GM12878 (cell line): ENCODE data around the gene MTMR6. TPM values are rescaled to one million over a fixed set of nuclear protein-coding genes. Genes with fewer than 3 reads are reported as not detected.

Experiments used
- ATF7 ChIP-seq: fragments of 450-650 bp; IDR thresholded peaks from 2 replicates; pipeline ENCODE4 v1.6.1; 2016; ENCODE audit warnings: low read depth, mild to moderate bottlenecking
- BACH1 ChIP-seq: fragments of 450-650 bp; IDR thresholded peaks from 2 replicates; pipeline ENCODE4 v1.6.1; 2017; ENCODE audit warnings: mild to moderate bottlenecking, borderline replicate concordance
- CBFB ChIP-seq: IDR thresholded peaks from 2 replicates; pipeline ENCODE4 v1.6.1; 2016; ENCODE audit warnings: antibody characterized with exemption, low read depth
- EED ChIP-seq: sonication (generic); IDR thresholded peaks from 2 replicates; pipeline ENCODE4 v1.6.1; 2016; ENCODE audit warnings: antibody characterized with exemption, low read depth
- EGR1 ChIP-seq, 2 experiments: IDR thresholded peaks; 1 replicate in 1 of 2; 2 replicates in 1 of 2; pipeline ENCODE4 v1.6.1; 2011 to 2012; ENCODE audit warnings: low read depth in 2 of 2, low read length in 2 of 2, borderline replicate concordance in 1 of 2, mild to moderate bottlenecking in 1 of 2, moderate library complexity in 1 of 2
- FOXM1 ChIP-seq: IDR thresholded peaks from 2 replicates; pipeline ENCODE4 v1.6.1; 2012; ENCODE audit warnings: low read depth, mild to moderate bottlenecking, inconsistent platforms, low read length, moderate library complexity
- GABPA ChIP-seq: IDR thresholded peaks from 2 replicates; pipeline ENCODE4 v1.6.1; 2014; ENCODE audit warnings: antibody characterized with exemption, low read depth, mild to moderate bottlenecking, inconsistent platforms
- GATAD2B ChIP-seq: fragments of 450-650 bp; conservative IDR thresholded peaks from 2 replicates; pipeline ENCODE4 v1.6.1; 2017; ENCODE audit warnings: low read depth, mild to moderate bottlenecking, moderate library complexity
- HCFC1 ChIP-seq: fragments of 150-350 bp; IDR thresholded peaks from 2 replicates; pipeline ENCODE4 v1.6.1; 2014; ENCODE audit warnings: low read length
- KDM1A ChIP-seq: fragments of 200-600 bp; sonication (generic); IDR thresholded peaks from 2 replicates; pipeline ENCODE4 v1.6.1; 2016; ENCODE audit warnings: borderline replicate concordance
- MTA2 ChIP-seq: fragments of 450-650 bp; IDR thresholded peaks from 2 replicates; pipeline ENCODE4 v1.6.1; 2016; ENCODE audit warnings: low read depth, mild to moderate bottlenecking, moderate library complexity
- MXI1 ChIP-seq: fragments of 150-350 bp; IDR thresholded peaks from 2 replicates; pipeline ENCODE4 v1.6.1; 2011; ENCODE audit warnings: low read depth, mild to moderate bottlenecking, inconsistent platforms, low read length, improper control_type of control experiment
- NFYA ChIP-seq: IDR thresholded peaks from 2 replicates; pipeline ENCODE4 v1.6.1; 2011; ENCODE audit warnings: low read depth, mild to moderate bottlenecking, low read length, improper control_type of control experiment, borderline replicate concordance
- NRF1 ChIP-seq: conservative IDR thresholded peaks from 2 replicates; pipeline ENCODE4 v1.6.1; 2011; ENCODE audit warnings: mild to moderate bottlenecking, low read depth, low read length, improper control_type of control experiment
- POLR2A ChIP-seq: IDR thresholded peaks from 2 replicates; pipeline ENCODE4 v1.6.1; 2011; ENCODE audit warnings: low read depth, mild to moderate bottlenecking, low read length
- RB1 ChIP-seq: fragments of 450-650 bp; formaldehyde crosslinking; IDR thresholded peaks from 2 replicates; pipeline ENCODE4 v1.6.1; 2017; ENCODE audit warnings: mild to moderate bottlenecking, borderline replicate concordance
- SIX5 ChIP-seq: IDR thresholded peaks from 2 replicates; pipeline ENCODE4 v1.6.1; 2011; ENCODE audit warnings: mild to moderate bottlenecking, low read depth, low read length, moderate library complexity; ENCODE audit not compliant: severe bottlenecking
- SMAD5 ChIP-seq: IDR thresholded peaks from 2 replicates; pipeline ENCODE4 v1.6.1; 2016; ENCODE audit warnings: antibody characterized with exemption, low read depth
- STAT1 ChIP-seq: fragments of 450-650 bp; conservative IDR thresholded peaks from 2 replicates; pipeline ENCODE4 v1.6.1; 2014; ENCODE audit warnings: antibody characterized with exemption, mild to moderate bottlenecking
- YY1 ChIP-seq: IDR thresholded peaks from 2 replicates; pipeline ENCODE4 v1.6.1; 2011; ENCODE audit warnings: low read depth, mild to moderate bottlenecking, low read length
- ZNF217 ChIP-seq: fragments of 450-650 bp; IDR thresholded peaks from 2 replicates; pipeline ENCODE4 v1.6.1; 2017; ENCODE audit warnings: antibody characterized with exemption, mild to moderate bottlenecking
- polyA plus RNA-seq, 11 experiments: library from polyadenylated mRNA; depleted of rRNA in 4 of 11; unstranded in 6 of 11; stranded (reverse) in 5 of 11; fragments of >200 nt; fragmentation: Nextera tagmentation in 4 of 11; fragmentation: Illumina TruSeq in 1 of 11; extraction: Ambion mirVana in 4 of 11; extraction: Trizol in 1 of 11; gene quantifications; 1 replicate in 1 of 11; 2 replicates in 10 of 11; pipeline versions ENCODE4 v1.2.1 to v1.2.3, GENCODE V29; 2011 to 2016; ENCODE audit warnings: inconsistent platforms in 2 of 11, missing spikeins in 2 of 11, low read depth in 1 of 11
- total RNA-seq, 4 experiments: library from RNA; depleted of rRNA in 3 of 4; stranded (reverse); fragments of >200 nt in 3 of 4; fragmentation: Illumina TruSeq in 1 of 4; extraction: Trizol in 1 of 4; gene quantifications; 2 replicates each; pipeline versions ENCODE4 v1.2.1 to v1.2.3, GENCODE V29; 2013 to 2021
- TF ChIP-seq, protein P1 (sequence below): fragments of 450-650 bp; IDR thresholded peaks from 2 replicates; pipeline ENCODE4 v1.6.1; 2016; ENCODE audit warnings: mild to moderate bottlenecking
- TF ChIP-seq, protein P2 (sequence below): fragments of 450-650 bp; IDR thresholded peaks from 2 replicates; pipeline ENCODE4 v1.6.1; 2017; ENCODE audit warnings: antibody characterized with exemption, mild to moderate bottlenecking, moderate library complexity
- TF ChIP-seq, protein P3 (sequence below): IDR thresholded peaks from 2 replicates; pipeline ENCODE4 v1.6.1; 2012; ENCODE audit warnings: mild to moderate bottlenecking, low read depth, low read length

MTMR6 gene
- total and polyA plus RNA-seq, 10 of the 15 experiments (the other 5 are each of a cell fraction or from before 2014, with no cell fraction given) = 9.8 to 24.2 (median 16.0) TPM

DNA sequence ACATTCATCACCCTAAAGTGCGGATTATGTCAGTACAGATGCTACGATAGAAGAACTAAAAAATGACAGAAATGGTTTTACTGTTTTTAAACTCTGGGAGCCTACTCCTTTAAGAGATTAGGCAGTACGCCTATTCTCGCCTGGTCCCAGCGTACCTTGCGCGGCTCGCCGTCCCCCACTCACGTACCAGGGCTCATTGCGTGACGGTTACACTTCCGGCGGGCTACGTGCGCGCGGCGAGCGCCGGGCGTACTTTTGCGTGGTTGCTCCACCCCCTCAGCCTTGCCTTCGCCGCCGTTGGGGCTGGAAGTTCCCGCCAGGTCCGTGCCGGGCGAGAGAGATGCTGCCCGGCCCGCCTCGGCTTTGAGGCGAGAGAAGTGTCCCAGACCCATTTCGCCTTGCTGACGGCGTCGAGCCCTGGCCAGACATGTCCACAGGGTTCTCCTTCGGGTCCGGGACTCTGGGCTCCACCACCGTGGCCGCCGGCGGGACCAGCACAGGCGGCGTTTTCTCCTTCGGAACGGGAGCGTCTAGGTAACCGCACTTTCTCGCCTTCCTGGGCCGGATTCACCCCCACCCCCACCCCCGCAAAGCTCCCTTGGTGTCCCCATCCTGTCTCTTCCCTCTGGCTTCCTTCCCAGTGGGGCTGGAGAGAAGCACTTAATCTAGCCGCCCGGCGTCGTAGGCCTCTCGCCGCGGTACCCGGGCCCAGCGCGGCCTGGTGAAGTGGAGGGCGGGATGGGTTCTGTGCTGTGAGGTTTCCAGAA, 14.2 kb upstream of the MTMR6 start, which contains the start of gene NUP58 (continued):
- TF ChIP-seq, protein P1, sequence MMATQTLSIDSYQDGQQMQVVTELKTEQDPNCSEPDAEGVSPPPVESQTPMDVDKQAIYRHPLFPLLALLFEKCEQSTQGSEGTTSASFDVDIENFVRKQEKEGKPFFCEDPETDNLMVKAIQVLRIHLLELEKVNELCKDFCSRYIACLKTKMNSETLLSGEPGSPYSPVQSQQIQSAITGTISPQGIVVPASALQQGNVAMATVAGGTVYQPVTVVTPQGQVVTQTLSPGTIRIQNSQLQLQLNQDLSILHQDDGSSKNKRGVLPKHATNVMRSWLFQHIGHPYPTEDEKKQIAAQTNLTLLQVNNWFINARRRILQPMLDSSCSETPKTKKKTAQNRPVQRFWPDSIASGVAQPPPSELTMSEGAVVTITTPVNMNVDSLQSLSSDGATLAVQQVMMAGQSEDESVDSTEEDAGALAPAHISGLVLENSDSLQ = 0 out of 2 replicates have a peak, but pooled peaks have one; percentile 23
- TF ChIP-seq RB1 = peak; percentile 98; the same call in 1 of the 2 replicates
- TF ChIP-seq, protein P2, sequence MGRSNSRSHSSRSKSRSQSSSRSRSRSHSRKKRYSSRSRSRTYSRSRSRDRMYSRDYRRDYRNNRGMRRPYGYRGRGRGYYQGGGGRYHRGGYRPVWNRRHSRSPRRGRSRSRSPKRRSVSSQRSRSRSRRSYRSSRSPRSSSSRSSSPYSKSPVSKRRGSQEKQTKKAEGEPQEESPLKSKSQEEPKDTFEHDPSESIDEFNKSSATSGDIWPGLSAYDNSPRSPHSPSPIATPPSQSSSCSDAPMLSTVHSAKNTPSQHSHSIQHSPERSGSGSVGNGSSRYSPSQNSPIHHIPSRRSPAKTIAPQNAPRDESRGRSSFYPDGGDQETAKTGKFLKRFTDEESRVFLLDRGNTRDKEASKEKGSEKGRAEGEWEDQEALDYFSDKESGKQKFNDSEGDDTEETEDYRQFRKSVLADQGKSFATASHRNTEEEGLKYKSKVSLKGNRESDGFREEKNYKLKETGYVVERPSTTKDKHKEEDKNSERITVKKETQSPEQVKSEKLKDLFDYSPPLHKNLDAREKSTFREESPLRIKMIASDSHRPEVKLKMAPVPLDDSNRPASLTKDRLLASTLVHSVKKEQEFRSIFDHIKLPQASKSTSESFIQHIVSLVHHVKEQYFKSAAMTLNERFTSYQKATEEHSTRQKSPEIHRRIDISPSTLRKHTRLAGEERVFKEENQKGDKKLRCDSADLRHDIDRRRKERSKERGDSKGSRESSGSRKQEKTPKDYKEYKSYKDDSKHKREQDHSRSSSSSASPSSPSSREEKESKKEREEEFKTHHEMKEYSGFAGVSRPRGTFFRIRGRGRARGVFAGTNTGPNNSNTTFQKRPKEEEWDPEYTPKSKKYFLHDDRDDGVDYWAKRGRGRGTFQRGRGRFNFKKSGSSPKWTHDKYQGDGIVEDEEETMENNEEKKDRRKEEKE = no peak
- peak; percentile 54; the same call in 1 of the 2 replicates for TF ChIP-seq EED
- TF ChIP-seq GATAD2B = 0 out of 2 replicates have a peak, but pooled peaks have one; percentile 47
- TF ChIP-seq MXI1 = peak; percentile 65; the same call in 1 of the 2 replicates
- no peak for TF ChIP-seq KDM1A
- TF ChIP-seq NRF1 = 0 out of 2 replicates have a peak, but pooled peaks have one; percentile 31
- peak; percentile 29 for TF ChIP-seq SIX5
- peak; percentile 54 for TF ChIP-seq CBFB
- TF ChIP-seq ZNF217 = no peak
- 0 out of 2 replicates have a peak, but pooled peaks have one; percentile 41 for TF ChIP-seq ATF7
- peak; percentile 98 for TF ChIP-seq POLR2A
- no peak for TF ChIP-seq NFYA
- TF ChIP-seq EGR1 (IDR thresholded peaks at IDR 0.05; ENCODE audit: borderline replicate concordance in 1 of 2, low read depth in 2 of 2, low read length in 2 of 2) = peak; percentile 67 to 97; a peak in 2 of 3 replicates
- peak; percentile 84; the same call in 1 of the 2 replicates for TF ChIP-seq SMAD5
- TF ChIP-seq, protein P3, sequence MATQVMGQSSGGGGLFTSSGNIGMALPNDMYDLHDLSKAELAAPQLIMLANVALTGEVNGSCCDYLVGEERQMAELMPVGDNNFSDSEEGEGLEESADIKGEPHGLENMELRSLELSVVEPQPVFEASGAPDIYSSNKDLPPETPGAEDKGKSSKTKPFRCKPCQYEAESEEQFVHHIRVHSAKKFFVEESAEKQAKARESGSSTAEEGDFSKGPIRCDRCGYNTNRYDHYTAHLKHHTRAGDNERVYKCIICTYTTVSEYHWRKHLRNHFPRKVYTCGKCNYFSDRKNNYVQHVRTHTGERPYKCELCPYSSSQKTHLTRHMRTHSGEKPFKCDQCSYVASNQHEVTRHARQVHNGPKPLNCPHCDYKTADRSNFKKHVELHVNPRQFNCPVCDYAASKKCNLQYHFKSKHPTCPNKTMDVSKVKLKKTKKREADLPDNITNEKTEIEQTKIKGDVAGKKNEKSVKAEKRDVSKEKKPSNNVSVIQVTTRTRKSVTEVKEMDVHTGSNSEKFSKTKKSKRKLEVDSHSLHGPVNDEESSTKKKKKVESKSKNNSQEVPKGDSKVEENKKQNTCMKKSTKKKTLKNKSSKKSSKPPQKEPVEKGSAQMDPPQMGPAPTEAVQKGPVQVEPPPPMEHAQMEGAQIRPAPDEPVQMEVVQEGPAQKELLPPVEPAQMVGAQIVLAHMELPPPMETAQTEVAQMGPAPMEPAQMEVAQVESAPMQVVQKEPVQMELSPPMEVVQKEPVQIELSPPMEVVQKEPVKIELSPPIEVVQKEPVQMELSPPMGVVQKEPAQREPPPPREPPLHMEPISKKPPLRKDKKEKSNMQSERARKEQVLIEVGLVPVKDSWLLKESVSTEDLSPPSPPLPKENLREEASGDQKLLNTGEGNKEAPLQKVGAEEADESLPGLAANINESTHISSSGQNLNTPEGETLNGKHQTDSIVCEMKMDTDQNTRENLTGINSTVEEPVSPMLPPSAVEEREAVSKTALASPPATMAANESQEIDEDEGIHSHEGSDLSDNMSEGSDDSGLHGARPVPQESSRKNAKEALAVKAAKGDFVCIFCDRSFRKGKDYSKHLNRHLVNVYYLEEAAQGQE = no peak
- TF ChIP-seq HCFC1 = peak; percentile 72
- TF ChIP-seq MTA2 = no peak
- TF ChIP-seq STAT1 = 0 out of 2 replicates have a peak, but pooled peaks have one; percentile 30
- TF ChIP-seq FOXM1 = no peak
- peak; percentile 21 for TF ChIP-seq YY1
- TF ChIP-seq GABPA = peak; percentile 52
- 0 out of 2 replicates have a peak, but pooled peaks have one; percentile 12 for TF ChIP-seq BACH1
